GM10266 (cell line): ENCODE data around the gene KDM4C.
"Not testable (repeated sequence)": the region's sequence is repeated elsewhere in the genome, so short reads cannot be mapped to it uniquely, and the experiment has no call there.

Experiments used
- DNase-seq: peaks from one replicate; pipeline ENCODE4 v3.0.0; 2012; ENCODE audit errors: extremely low spot score
- TF ChIP-seq, protein P1 (sequence below): IDR thresholded peaks from 2 replicates; pipeline ENCODE4 v1.5.1; 2012; ENCODE audit warnings: mild to moderate bottlenecking, low read depth; ENCODE audit not compliant: control insufficient read depth, insufficient read depth; ENCODE audit errors: missing control alignments

The KDM4C gene

GRCh38 chr9:6757456-6758247, at the start of gene KDM4C:
TSS of gene KDM4C (plus strand) at chr9:6757973. CDS start at chr9:6792989, 35,016 bp downstream.
- TF ChIP-seq, protein P1, sequence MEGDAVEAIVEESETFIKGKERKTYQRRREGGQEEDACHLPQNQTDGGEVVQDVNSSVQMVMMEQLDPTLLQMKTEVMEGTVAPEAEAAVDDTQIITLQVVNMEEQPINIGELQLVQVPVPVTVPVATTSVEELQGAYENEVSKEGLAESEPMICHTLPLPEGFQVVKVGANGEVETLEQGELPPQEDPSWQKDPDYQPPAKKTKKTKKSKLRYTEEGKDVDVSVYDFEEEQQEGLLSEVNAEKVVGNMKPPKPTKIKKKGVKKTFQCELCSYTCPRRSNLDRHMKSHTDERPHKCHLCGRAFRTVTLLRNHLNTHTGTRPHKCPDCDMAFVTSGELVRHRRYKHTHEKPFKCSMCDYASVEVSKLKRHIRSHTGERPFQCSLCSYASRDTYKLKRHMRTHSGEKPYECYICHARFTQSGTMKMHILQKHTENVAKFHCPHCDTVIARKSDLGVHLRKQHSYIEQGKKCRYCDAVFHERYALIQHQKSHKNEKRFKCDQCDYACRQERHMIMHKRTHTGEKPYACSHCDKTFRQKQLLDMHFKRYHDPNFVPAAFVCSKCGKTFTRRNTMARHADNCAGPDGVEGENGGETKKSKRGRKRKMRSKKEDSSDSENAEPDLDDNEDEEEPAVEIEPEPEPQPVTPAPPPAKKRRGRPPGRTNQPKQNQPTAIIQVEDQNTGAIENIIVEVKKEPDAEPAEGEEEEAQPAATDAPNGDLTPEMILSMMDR = no peak
- DNase-seq = peak; percentile 97

DNA sequence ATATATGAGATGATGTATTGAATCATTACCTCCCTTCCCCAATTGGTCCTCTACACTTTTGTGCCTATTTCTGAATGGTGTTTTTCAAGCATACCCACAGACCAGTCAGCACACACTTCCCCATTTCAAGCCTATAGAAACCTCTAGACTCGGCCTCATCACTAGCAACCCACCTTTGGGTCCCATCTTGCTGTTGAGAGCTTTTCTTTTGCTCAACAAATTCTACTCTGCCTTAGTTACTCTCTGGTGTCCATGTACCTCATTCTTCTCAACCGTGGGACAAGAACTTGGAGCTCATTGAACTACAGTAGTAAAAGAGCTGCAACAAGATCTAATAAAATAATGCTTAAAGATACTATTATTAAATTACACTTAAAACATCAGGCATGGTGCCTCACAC, 49.0 kb upstream of the KDM4C start:
- TF ChIP-seq, protein P1 = no peak
- DNase-seq = no peak

- DNase-seq = no peak
- TF ChIP-seq, protein P1 = no peak
Observed at GRCh38 chr9:6711403-6711802, 46.4 kb upstream of the KDM4C start.

- TF ChIP-seq, protein P1 = no peak
- DNase-seq = no peak
Observed at GRCh38 chr9:6712041-6712440, 45.7 kb upstream of the KDM4C start.

- TF ChIP-seq, protein P1 = no peak
- no peak for DNase-seq
Observed at GRCh38 chr9:6714176-6714575, 43.6 kb upstream of the KDM4C start.

DNA sequence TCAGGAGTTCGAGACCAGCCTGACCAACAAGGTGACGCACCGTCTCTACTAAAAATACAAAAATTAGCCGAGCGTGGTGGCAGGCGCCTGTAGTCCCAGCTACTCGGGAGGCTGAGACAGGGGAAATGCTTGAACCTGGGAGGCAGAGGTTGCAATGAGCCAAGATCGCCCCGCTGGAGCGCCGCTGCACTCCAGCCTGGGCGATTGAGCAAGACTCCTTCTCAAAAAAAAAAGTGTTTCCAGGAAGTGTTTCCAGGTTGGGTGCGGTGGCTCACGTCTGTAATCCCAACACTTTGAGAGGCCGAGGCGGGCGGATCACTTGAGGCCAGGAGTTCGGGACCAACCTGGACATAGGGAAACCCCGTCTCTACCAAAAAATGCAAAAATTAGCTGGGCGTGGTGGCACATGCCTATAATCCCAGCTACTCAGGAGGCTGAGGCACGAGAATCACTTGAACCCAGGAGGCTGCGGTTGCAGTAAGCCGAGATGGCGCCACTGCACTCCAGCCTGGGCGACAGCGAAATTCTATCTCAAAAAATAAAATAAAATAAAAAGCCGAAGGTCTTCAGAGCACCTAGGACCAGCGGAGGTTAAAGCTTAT, 42.5 kb upstream of the KDM4C start:
- not testable (repeated sequence) for DNase-seq

GRCh38 chr9:6715755-6716643, 41.8 kb upstream of the KDM4C start:
- TF ChIP-seq, protein P1 = no peak
- no peak for DNase-seq
